KMS-11 (cell line): Measurements from ENCODE around the gene LMTK3.

Experiments
- H2AFZ ChIP-seq: fragments of 200-600 bp; sonication (generic); 2 replicates; pipeline ENCODE4 v1.6.1; 2016; ENCODE audit warnings: antibody characterized with exemption, mixed run types, low read depth
- H3K27ac ChIP-seq: fragments of 200-600 bp; sonication (generic); 2 replicates; pipeline ENCODE4 v1.6.1; 2016; ENCODE audit warnings: mild to moderate bottlenecking, mixed run types
- H3K27me3 ChIP-seq: fragments of 200-600 bp; sonication (generic); 2 replicates; pipeline ENCODE4 v1.6.1; 2017; ENCODE audit warnings: mild to moderate bottlenecking, low read depth, mixed run types, moderate library complexity; ENCODE audit not compliant: insufficient read depth
- H3K36me3 ChIP-seq: fragments of 200-600 bp; sonication (generic); 2 replicates; pipeline ENCODE4 v1.6.1; 2017; ENCODE audit warnings: mild to moderate bottlenecking, mixed run types; ENCODE audit not compliant: insufficient read depth
- H3K4me1 ChIP-seq: fragments of 200-600 bp; sonication (generic); 2 replicates; pipeline ENCODE4 v1.6.1; 2016; ENCODE audit warnings: mild to moderate bottlenecking, low read depth, mixed run types; ENCODE audit not compliant: poor library complexity, severe bottlenecking
- H3K4me2 ChIP-seq: fragments of 200-600 bp; sonication (generic); 2 replicates; pipeline ENCODE4 v1.7.0; 2016; ENCODE audit warnings: mild to moderate bottlenecking, mixed run types
- H3K4me3 ChIP-seq: fragments of 200-600 bp; sonication (generic); IDR thresholded peaks from 2 replicates; pipeline ENCODE4 v1.6.1; 2017; ENCODE audit warnings: low read depth, low read length, mixed read lengths; ENCODE audit not compliant: insufficient read depth
- H3K79me2 ChIP-seq: fragments of 200-600 bp; sonication (generic); 2 replicates; pipeline ENCODE4 v1.6.1; 2016; ENCODE audit warnings: low read depth, mixed run types; ENCODE audit not compliant: insufficient read depth
- H3K9ac ChIP-seq: fragments of 200-600 bp; sonication (generic); 2 replicates; pipeline ENCODE4 v1.6.1; 2016; ENCODE audit warnings: mild to moderate bottlenecking, mixed run types
- H4K20me1 ChIP-seq: fragments of 200-600 bp; sonication (generic); 2 replicates; pipeline ENCODE4 v1.6.1; 2016; ENCODE audit warnings: mild to moderate bottlenecking, mixed run types; ENCODE audit not compliant: insufficient read depth
- TF ChIP-seq, protein P1 (sequence below): fragments of 200-600 bp; sonication (generic); conservative IDR thresholded peaks from 2 replicates; pipeline ENCODE4 v1.6.1; 2017; ENCODE audit warnings: low read depth, mild to moderate bottlenecking, antibody characterized with exemption, low read length, moderate library complexity, mixed read lengths

The LMTK3 gene

DNA sequence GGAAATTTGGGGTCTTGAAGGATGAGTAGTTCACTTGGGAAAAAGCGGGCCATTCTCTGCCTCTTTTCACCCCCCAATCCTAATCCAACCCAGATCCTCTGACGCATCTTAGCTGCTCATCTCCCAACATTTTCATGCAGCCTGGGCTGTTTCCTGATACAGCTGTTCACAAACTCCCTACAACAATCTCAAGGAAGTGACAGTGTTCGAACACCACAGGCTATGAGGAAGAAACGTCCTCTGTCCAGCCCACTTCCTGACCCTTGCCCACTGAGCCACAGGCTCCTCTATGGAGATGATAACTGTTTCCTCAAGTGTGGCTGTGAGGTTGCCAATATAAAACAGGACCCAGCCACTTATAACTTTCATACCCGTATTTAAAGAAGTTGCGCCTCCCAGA is 16.2 kb downstream of the LMTK3 start:
- TF ChIP-seq, protein P1, sequence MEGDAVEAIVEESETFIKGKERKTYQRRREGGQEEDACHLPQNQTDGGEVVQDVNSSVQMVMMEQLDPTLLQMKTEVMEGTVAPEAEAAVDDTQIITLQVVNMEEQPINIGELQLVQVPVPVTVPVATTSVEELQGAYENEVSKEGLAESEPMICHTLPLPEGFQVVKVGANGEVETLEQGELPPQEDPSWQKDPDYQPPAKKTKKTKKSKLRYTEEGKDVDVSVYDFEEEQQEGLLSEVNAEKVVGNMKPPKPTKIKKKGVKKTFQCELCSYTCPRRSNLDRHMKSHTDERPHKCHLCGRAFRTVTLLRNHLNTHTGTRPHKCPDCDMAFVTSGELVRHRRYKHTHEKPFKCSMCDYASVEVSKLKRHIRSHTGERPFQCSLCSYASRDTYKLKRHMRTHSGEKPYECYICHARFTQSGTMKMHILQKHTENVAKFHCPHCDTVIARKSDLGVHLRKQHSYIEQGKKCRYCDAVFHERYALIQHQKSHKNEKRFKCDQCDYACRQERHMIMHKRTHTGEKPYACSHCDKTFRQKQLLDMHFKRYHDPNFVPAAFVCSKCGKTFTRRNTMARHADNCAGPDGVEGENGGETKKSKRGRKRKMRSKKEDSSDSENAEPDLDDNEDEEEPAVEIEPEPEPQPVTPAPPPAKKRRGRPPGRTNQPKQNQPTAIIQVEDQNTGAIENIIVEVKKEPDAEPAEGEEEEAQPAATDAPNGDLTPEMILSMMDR, result no peak
- Histone ChIP-seq H3K79me2 (no peaks in the 10 kb centered on the region), H3K4me2 (no peak overlapping the region), H3K27ac (no peak overlapping the region), H2AFZ (no peak overlapping the region), H3K36me3 (no peaks in the 10 kb centered on the region), H3K4me3 (no peak overlapping the region), H3K9ac (no peak overlapping the region), H4K20me1 (no peaks in the 10 kb centered on the region), H3K27me3 (peaks cover 69% of the 10 kb centered on the region), H3K4me1 (peaks cover 21% of the 10 kb centered on the region)

DNA sequence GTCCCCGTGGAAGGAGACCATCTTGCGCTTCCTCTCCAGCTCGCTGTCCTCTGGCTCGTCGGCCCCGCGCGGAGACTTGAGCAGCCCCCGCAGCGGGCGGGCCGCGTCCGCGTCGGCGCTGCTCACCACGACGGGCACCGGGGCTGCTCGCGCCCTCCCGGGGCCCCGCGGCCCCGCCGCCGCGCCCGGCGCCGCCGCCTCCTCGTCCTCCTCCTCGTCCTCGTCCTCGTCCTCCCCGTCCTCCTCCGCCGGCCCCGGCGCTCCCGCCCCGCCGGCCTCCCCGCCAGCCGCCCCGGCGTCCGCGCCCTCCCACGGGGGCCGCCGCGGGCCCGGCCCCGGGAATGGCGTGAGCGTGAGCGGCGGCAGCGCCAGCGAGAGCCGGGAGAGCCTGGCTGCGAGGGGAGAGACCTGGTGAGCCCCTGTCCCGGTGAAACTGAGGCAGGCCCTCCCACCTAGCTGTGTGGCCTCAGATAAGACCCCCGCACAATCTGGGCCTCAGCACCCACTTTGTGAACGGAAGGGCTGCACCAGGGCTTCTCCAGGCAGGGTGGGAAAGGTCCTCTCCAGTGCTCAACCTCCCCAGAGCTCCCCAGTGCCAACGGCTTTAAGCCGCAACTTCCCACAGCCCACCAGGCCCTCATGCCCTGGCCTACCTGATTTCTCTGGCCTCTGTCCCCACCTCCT is 17.8 kb downstream of the LMTK3 start:
- Histone ChIP-seq H3K36me3 (no peaks in the 10 kb centered on the region), H3K4me2 (no peak overlapping the region), H3K79me2 (no peaks in the 10 kb centered on the region), H3K9ac (no peak overlapping the region), H3K4me3 (no peak overlapping the region), H2AFZ (0 out of 2 replicates have a peak overlapping the region, but pooled peaks have one; percentile 58), H3K4me1 (peaks cover 34% of the 10 kb centered on the region), H4K20me1 (no peaks in the 10 kb centered on the region), H3K27ac (no peak overlapping the region), H3K27me3 (peaks cover 61% of the 10 kb centered on the region)
- TF ChIP-seq, protein P1, result no peak

DNA sequence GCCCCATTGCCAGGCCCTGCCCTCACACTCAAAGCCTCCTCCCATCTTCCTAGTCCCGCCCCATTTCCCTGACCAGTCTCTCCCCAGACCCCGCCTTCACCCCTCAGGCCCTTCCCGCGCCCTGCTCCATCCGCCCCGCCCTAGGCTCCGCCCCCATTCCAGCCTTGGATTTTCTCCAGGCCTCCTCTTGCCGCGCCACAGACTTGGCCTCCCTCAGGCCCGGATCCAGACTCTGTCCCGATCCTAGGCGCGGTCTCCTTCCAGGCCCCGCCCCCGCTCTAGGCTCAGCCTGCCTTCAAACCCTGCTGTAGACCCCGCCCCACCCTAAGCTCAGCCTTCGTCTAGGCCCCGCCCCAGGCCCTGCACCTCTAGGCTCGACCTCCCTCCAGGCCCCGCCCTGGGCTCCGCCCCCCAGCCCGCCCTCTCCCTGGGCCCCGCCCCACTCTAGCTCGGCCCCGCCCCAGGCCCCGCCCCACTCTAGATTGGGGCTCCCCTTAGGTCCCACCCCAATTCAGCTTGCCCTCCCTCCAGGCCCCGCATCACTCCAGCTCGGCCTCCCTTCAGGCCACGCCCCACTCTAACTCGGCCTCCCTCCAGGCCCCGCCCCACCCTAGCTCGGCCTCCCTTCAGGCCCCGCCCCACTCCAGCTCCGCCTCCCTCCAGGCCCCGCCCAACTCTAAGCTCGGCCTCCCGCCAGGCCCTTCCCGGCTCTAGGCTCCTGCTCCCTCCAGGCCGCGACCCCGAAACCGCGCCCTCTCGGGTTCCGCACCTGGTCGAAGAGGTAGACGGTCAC is 18.5 kb downstream of the LMTK3 start:
- Histone ChIP-seq H3K27ac (peak overlapping the region; percentile 48), H2AFZ (peak overlapping the region; percentile 75; the same call in 1 of the 2 replicates), H3K4me2 (peak overlapping the region; percentile 51), H3K9ac (no peak overlapping the region), H3K4me1 (peaks cover 34% of the 10 kb centered on the region), H3K27me3 (peaks cover 58% of the 10 kb centered on the region), H4K20me1 (no peaks in the 10 kb centered on the region), H3K36me3 (no peaks in the 10 kb centered on the region), H3K4me3 (no peak overlapping the region), H3K79me2 (no peaks in the 10 kb centered on the region)
- TF ChIP-seq, protein P1, result no peak

DNA sequence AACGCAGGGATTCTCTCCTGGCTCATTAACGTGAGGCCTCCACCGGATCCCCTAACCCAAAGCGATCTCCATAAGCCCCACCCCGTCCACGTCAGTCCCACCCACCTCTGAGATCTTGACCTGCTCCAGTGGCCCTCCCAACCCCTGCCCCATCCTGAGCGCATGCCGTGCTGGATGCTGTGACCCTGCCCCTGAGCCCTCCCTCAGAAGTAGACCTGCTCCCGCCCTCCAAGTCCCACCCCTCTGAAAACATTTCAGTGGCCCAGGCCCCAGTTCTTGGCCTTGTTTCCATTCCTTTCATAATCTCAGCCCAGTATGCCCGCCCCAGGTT is 19.9 kb downstream of the LMTK3 start:
- peaks cover 57% of the 10 kb centered on the region for H3K27me3 ChIP-seq
- H3K36me3 ChIP-seq, result no peaks in the 10 kb centered on the region
- no peak overlapping the region for H3K27ac ChIP-seq
- H3K9ac ChIP-seq, result no peak overlapping the region
- no peaks in the 10 kb centered on the region for H4K20me1 ChIP-seq
- TF ChIP-seq, protein P1, result no peak
- no peak overlapping the region for H2AFZ ChIP-seq
- peak overlapping the region; percentile 47; the same call in 1 of the 2 replicates for H3K4me2 ChIP-seq
- no peaks in the 10 kb centered on the region for H3K79me2 ChIP-seq
- H3K4me3 ChIP-seq, result no peak overlapping the region
- peaks cover 34% of the 10 kb centered on the region for H3K4me1 ChIP-seq
